ENCODE results near the gene TRAM2. TPM values are rescaled to one million over a fixed set of nuclear protein-coding genes. Genes with fewer than 3 reads are reported as not detected.

TRAM2 gene
- total RNA-seq, 1 experiment from 2014 or later = 12.8 TPM

DNA sequence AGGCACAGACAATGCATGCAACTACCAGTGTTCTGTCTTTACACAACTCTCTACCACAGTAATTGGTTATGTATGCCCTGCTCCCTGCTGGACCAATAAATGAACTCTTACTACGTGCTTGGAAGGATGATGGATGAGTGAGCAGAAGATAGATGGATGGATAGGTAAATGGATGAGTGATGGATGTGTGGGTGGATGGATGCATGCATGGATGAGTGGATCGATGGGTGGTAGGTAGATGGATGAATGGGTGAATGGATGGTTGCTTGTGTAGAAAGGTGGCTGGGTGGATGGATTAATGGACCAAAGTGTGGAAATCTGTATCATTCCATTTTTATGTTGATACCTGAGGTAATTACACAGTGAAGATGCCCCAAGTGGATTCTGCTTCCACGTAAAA is 10.1 kb upstream of the TRAM2 start:
- no peak for DNase-seq
- Mint-ChIP-seq H3K27ac (ENCODE audit: unreplicated experiment) (no peak overlapping the region), H3K36me3 (ENCODE audit: insufficient read depth, unreplicated experiment) (no peaks in the 10 kb centered on the region), H3K4me3 (ENCODE audit: low read depth, unreplicated experiment) (no peak overlapping the region), H3K27me3 (ENCODE audit: unreplicated experiment) (peaks cover 14% of the 10 kb centered on the region), H3K4me1 (ENCODE audit: low read depth, unreplicated experiment) (peaks cover 7% of the 10 kb centered on the region), H3K9me3 (ENCODE audit: low read depth, unreplicated experiment) (no peaks in the 10 kb centered on the region)
- BruUV-seq (replicated peaks) = no TSS peak
- CTCF ChIA-PET = no interaction called here
- TF ChIP-seq, protein P1, sequence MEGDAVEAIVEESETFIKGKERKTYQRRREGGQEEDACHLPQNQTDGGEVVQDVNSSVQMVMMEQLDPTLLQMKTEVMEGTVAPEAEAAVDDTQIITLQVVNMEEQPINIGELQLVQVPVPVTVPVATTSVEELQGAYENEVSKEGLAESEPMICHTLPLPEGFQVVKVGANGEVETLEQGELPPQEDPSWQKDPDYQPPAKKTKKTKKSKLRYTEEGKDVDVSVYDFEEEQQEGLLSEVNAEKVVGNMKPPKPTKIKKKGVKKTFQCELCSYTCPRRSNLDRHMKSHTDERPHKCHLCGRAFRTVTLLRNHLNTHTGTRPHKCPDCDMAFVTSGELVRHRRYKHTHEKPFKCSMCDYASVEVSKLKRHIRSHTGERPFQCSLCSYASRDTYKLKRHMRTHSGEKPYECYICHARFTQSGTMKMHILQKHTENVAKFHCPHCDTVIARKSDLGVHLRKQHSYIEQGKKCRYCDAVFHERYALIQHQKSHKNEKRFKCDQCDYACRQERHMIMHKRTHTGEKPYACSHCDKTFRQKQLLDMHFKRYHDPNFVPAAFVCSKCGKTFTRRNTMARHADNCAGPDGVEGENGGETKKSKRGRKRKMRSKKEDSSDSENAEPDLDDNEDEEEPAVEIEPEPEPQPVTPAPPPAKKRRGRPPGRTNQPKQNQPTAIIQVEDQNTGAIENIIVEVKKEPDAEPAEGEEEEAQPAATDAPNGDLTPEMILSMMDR (IDR thresholded peaks at IDR 0.05; ENCODE audit: unreplicated experiment) = no peak
- intact Hi-C loops (cut with micrococcal nuclease; ENCODE audit: unreplicated experiment) = no loop called here

GRCh38 chr6:52584203-52584602 is 7.3 kb upstream of the TRAM2 start:
- TF ChIP-seq, protein P1 (IDR thresholded peaks at IDR 0.05; ENCODE audit: unreplicated experiment) = no peak
- Mint-ChIP-seq H3K36me3 (ENCODE audit: insufficient read depth, unreplicated experiment) (no peaks in the 10 kb centered on the region), H3K27ac (ENCODE audit: unreplicated experiment) (no peak overlapping the region), H3K4me3 (ENCODE audit: low read depth, unreplicated experiment) (no peak overlapping the region), H3K27me3 (ENCODE audit: unreplicated experiment) (peaks cover 14% of the 10 kb centered on the region), H3K9me3 (ENCODE audit: low read depth, unreplicated experiment) (no peaks in the 10 kb centered on the region), H3K4me1 (ENCODE audit: low read depth, unreplicated experiment) (peaks cover 5% of the 10 kb centered on the region)
- DNase-seq = no peak
- BruUV-seq (replicated peaks) = no TSS peak
- CTCF ChIA-PET = no interaction called here
- intact Hi-C loops (cut with micrococcal nuclease; ENCODE audit: unreplicated experiment) = no loop called here

DNA sequence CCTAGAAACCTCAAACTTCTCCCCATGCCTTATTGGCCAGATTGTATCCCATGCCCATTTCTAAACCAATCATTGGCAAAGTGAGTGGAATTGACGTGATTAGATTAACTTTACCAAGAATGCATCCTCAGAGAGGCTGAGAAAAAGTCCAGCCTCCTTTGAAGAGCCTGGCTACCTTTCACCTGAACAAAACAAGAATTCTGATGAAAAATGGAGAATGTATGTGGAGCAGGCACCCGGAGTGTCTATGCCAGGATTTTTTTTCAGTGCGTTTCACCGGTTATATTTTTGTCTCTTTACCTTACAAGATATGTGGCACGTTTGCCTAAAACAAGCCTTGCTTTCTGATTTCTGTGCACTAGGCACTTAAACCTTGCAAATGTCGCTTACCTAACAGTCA is 6.1 kb upstream of the TRAM2 start:
- H3K27ac Mint-ChIP-seq (ENCODE audit: unreplicated experiment) = no peak overlapping the region
- no peak for DNase-seq
- CTCF ChIA-PET = no interaction called here
- TF ChIP-seq, protein P1 (IDR thresholded peaks at IDR 0.05; ENCODE audit: unreplicated experiment) = no peak
- no peaks in the 10 kb centered on the region for H3K9me3 Mint-ChIP-seq (ENCODE audit: low read depth, unreplicated experiment)
- H3K4me3 Mint-ChIP-seq (ENCODE audit: low read depth, unreplicated experiment) = no peak overlapping the region
- intact Hi-C loops (cut with micrococcal nuclease; ENCODE audit: unreplicated experiment) = no loop called here
- H3K36me3 Mint-ChIP-seq (ENCODE audit: insufficient read depth, unreplicated experiment) = no peaks in the 10 kb centered on the region
- BruUV-seq (replicated peaks) = no TSS peak
- peaks cover 14% of the 10 kb centered on the region for H3K27me3 Mint-ChIP-seq (ENCODE audit: unreplicated experiment)
- no peaks in the 10 kb centered on the region for H3K4me1 Mint-ChIP-seq (ENCODE audit: low read depth, unreplicated experiment)

GRCh38 chr6:52582446-52582845 is 5.6 kb upstream of the TRAM2 start:
- TF ChIP-seq, protein P1 (IDR thresholded peaks at IDR 0.05; ENCODE audit: unreplicated experiment) = no peak
- Mint-ChIP-seq H3K36me3 (ENCODE audit: insufficient read depth, unreplicated experiment) (peaks cover 4% of the 10 kb centered on the region), H3K4me3 (ENCODE audit: low read depth, unreplicated experiment) (no peak overlapping the region), H3K4me1 (ENCODE audit: low read depth, unreplicated experiment) (no peaks in the 10 kb centered on the region), H3K27ac (ENCODE audit: unreplicated experiment) (no peak overlapping the region), H3K9me3 (ENCODE audit: low read depth, unreplicated experiment) (no peaks in the 10 kb centered on the region), H3K27me3 (ENCODE audit: unreplicated experiment) (peaks cover 12% of the 10 kb centered on the region)
- no TSS peak for BruUV-seq (replicated peaks)
- DNase-seq = no peak
- CTCF ChIA-PET = no interaction called here
- intact Hi-C loops (cut with micrococcal nuclease; ENCODE audit: unreplicated experiment) = no loop called here

Measured in Calu3 (cell line).